A549 (cell line): ENCODE measurements around the gene IQSEC3. TPM values are rescaled to one million over a fixed set of nuclear protein-coding genes. Genes with fewer than 3 reads are reported as not detected.
A peak's percentile ranks its signal among the peaks of the same experiment; 100 is the strongest.

Source experiments
- ATAC-seq, 2 experiments: fragments of 200-7000 bp in 1 of 2; fragments of >200 bp in 1 of 2; cut with Nextera tagmentation in 1 of 2; cut with Tn5 transposase in 1 of 2; 3 replicates each; pipeline versions ENCODE4 v1.8.0 to v1.9.1; 2018 to 2020; ENCODE audit warnings: mild to moderate bottlenecking in 1 of 2, moderate library complexity in 1 of 2
- CTCF ChIA-PET: fragments of 300-600 bp; sonication (Branson Sonifier 250); formaldehyde crosslinking; extraction: SDS; loops from one replicate; lab custom pipeline; 2021; ENCODE audit warnings: antibody characterized with exemption, inconsistent platforms; lab: Yijun Ruan, JAX
- POLR2A ChIA-PET: fragments of 350-600 bp; formaldehyde crosslinking; extraction: SDS; loops from one replicate; lab custom pipeline; 2021; ENCODE audit warnings: antibody characterized with exemption, inconsistent platforms; lab: Yijun Ruan, JAX
- DNase-seq, 2 experiments: peaks; one replicate each; pipeline versions ENCODE4 v3.0.0 to v3.0.0-alpha.2; 2011 to 2016; ENCODE audit warnings: low read depth in 1 of 2, low spot score in 1 of 2
- FAIRE-seq: peaks from 2 replicates; lab custom pipeline; 2011; peaks lifted over from hg19 to GRCh38; lab: Jason Lieb, UNC
- H3K27ac ChIP-seq, 2 experiments: fragments of >200 bp; sonication (Bioruptor Twin); formaldehyde crosslinking; 3 replicates each; pipeline ENCODE4 v1.5.1; 2016 to 2017
- H3K4me1 ChIP-seq: fragments of >200 bp; sonication (Bioruptor Twin); formaldehyde crosslinking; 3 replicates; pipeline ENCODE4 v1.6.1; 2016
- H3K4me2 ChIP-seq: fragments of >200 bp; sonication (Bioruptor Twin); formaldehyde crosslinking; 3 replicates; pipeline ENCODE4 v1.6.1; 2016
- H3K4me3 ChIP-seq: fragments of >200 bp; sonication (Bioruptor Twin); formaldehyde crosslinking; 3 replicates; pipeline ENCODE4 v1.5.1; 2016
- H3K9me3 ChIP-seq: fragments of >200 bp; sonication (Bioruptor Twin); formaldehyde crosslinking; 3 replicates; pipeline ENCODE4 v1.6.1; 2016
- BHLHE40 ChIP-seq: IDR thresholded peaks from 2 replicates; pipeline ENCODE4 v1.6.1; 2012; ENCODE audit warnings: low read depth, low read length, inconsistent platforms
- CBX8 ChIP-seq: fragments of 200-600 bp; sonication (generic); IDR thresholded peaks from 2 replicates; pipeline ENCODE4 v1.6.1; 2016
- CTCF ChIP-seq: fragments of >200 bp; sonication (Bioruptor Twin); formaldehyde crosslinking; IDR thresholded peaks from 3 replicates; pipeline ENCODE4 v1.5.1; 2016
- ELK1 ChIP-seq: fragments of 150-350 bp; IDR thresholded peaks from 2 replicates; pipeline ENCODE4 v1.6.1; 2014; ENCODE audit warnings: low read depth, mild to moderate bottlenecking, low read length
- EP300 ChIP-seq, 2 experiments: fragments of >200 bp; sonication (Bioruptor Twin); formaldehyde crosslinking; IDR thresholded peaks; 2 replicates in 1 of 2; 3 replicates in 1 of 2; pipeline ENCODE4 v1.6.1; 2016 to 2017
- HES2 ChIP-seq: fragments of >200 bp; sonication (Bioruptor Twin); formaldehyde crosslinking; IDR thresholded peaks from 2 replicates; pipeline ENCODE4 v1.6.1; 2016
- HMGXB4 ChIP-seq: fragments of 250-450 bp; sonication (Bioruptor Pico); IDR thresholded peaks from 2 replicates; pipeline ENCODE4 v1.5.0; 2021; ENCODE audit warnings: mild to moderate bottlenecking, moderate library complexity, borderline replicate concordance
- MAFK ChIP-seq: fragments of 450-650 bp; IDR thresholded peaks from 2 replicates; pipeline ENCODE4 v1.6.1; 2014; ENCODE audit not compliant: partially characterized antibody
- MAX ChIP-seq: IDR thresholded peaks from 2 replicates; pipeline ENCODE4 v1.6.1; 2012
- MAZ ChIP-seq: fragments of 150-350 bp; IDR thresholded peaks from 2 replicates; pipeline ENCODE4 v1.6.1; 2014; ENCODE audit warnings: antibody characterized with exemption, low read depth, low read length, borderline replicate concordance
- NFE2L2 ChIP-seq: fragments of 150-350 bp; conservative IDR thresholded peaks from 2 replicates; pipeline ENCODE4 v1.6.1; 2014; ENCODE audit warnings: low read length
- PHF8 ChIP-seq: fragments of 200-600 bp; sonication (generic); IDR thresholded peaks from 2 replicates; pipeline ENCODE4 v1.6.1; 2016; ENCODE audit warnings: low read depth, mild to moderate bottlenecking, antibody characterized with exemption, moderate library complexity, borderline replicate concordance
- RAD21 ChIP-seq, 2 experiments: fragments of >200 bp in 1 of 2; sonication (Bioruptor Twin) in 1 of 2; formaldehyde crosslinking in 1 of 2; IDR thresholded peaks in 1 of 2; conservative IDR thresholded peaks in 1 of 2; 2 replicates in 1 of 2; 3 replicates in 1 of 2; pipeline ENCODE4 v1.6.1; 2012 to 2018; ENCODE audit warnings: inconsistent platforms in 1 of 2
- SMC3 ChIP-seq: fragments of >200 bp; sonication (Bioruptor Twin); formaldehyde crosslinking; IDR thresholded peaks from 3 replicates; pipeline ENCODE4 v1.6.1; 2018; ENCODE audit warnings: inconsistent platforms
- USF2 ChIP-seq: fragments of 450-650 bp; IDR thresholded peaks from 2 replicates; pipeline ENCODE4 v1.6.1; 2014; ENCODE audit warnings: antibody characterized with exemption
- ZC3H11A ChIP-seq: fragments of 450-650 bp; IDR thresholded peaks from 2 replicates; pipeline ENCODE4 v1.6.1; 2014; ENCODE audit warnings: antibody characterized with exemption, mild to moderate bottlenecking
- ZFP36 ChIP-seq: fragments of 450-650 bp; IDR thresholded peaks from 2 replicates; pipeline ENCODE4 v1.6.1; 2014; ENCODE audit warnings: borderline replicate concordance; ENCODE audit not compliant: partially characterized antibody
- ZSCAN20 ChIP-seq: fragments of 250-450 bp; sonication (Bioruptor Pico); IDR thresholded peaks from 2 replicates; pipeline ENCODE4 v1.8.0; 2022; ENCODE audit warnings: mild to moderate bottlenecking, moderate library complexity
- WGBS: methylation state at CpG from one replicate; pipeline ENCODE4 v1.1.6; 2017; ENCODE audit errors: missing lambda C conversion rate; 5-methylcytosine and 5-hydroxymethylcytosine counted together
- polyA plus RNA-seq, 4 experiments: library from polyadenylated mRNA; depleted of rRNA in 3 of 4; stranded (reverse); fragments of >200 nt; fragmentation: RNase III in 1 of 4; extraction: RNeasy Plus Mini Kit Qiagen cat#74134 plus additional on column Dnase treatment in 1 of 4; gene quantifications; 2 replicates in 3 of 4; 3 replicates in 1 of 4; pipeline ENCODE4 v1.2.3, GENCODE V29; 2011 to 2017

The IQSEC3 gene
- polyA plus RNA-seq, 2 of the 4 experiments (the other 2 are of a cell fraction) = not detected

- H3K4me3 ChIP-seq = no peak overlapping the region
- H3K9me3 ChIP-seq = no peaks in the 10 kb centered on the region
- H3K27ac ChIP-seq = peak overlapping the region in 1 of 2 experiments; percentile 60; a peak in 2 of 6 replicates
- peak overlapping the region; percentile 56 for H3K4me2 ChIP-seq
- CTCF ChIA-PET = interaction anchor here (0.7 to 3.1 kb wide), 21 partner anchors 8 to 327 kb away, joined by 3 to 20 read pairs (median 5); no protein-coding TSS in a partner anchor
- 48% methylated on average over 4 of the region's 17 CpGs for WGBS
- no peaks in the 10 kb centered on the region for H3K4me1 ChIP-seq
- DNase-seq = peak; percentile 84 to 88
- TF ChIP-seq SMC3 (peak; percentile 69), EP300 (IDR thresholded peaks at IDR 0.05) (no peak), CBX8 (no peak), BHLHE40 (0 out of 2 replicates have a peak, but pooled peaks have one; percentile 6), CTCF (peak; percentile 70), MAZ (0 out of 2 replicates have a peak, but pooled peaks have one; percentile 49), RAD21 (conservative IDR thresholded peaks at IDR 0.05 in 1 of 2, IDR thresholded peaks at IDR 0.05 in 1 of 2) (peak; percentile 76 to 79), MAX (0 out of 2 replicates have a peak, but pooled peaks have one; percentile 20), MAFK (no peak)
- peak; percentile 13 for FAIRE-seq
- POLR2A ChIA-PET = interaction anchor here (0.6 kb wide), 1 partner anchor 87 kb away, joined by 3 read pairs; no protein-coding TSS in a partner anchor
- ATAC-seq = peak; percentile 94 to 99
Observed at GRCh38 chr12:219891-220352, 153.4 kb downstream of the IQSEC3 start.

- DNase-seq (no peak), FAIRE-seq (no peak), ATAC-seq (no peak)
- 73% methylated on average over 6 of the region's 6 CpGs for WGBS
- Histone ChIP-seq H3K9me3 (no peaks in the 10 kb centered on the region), H3K4me1 (no peaks in the 10 kb centered on the region), H3K4me2 (peak overlapping the region; percentile 56; the same call in 2 of the 3 replicates), H3K4me3 (no peak overlapping the region), H3K27ac (peak overlapping the region in 1 of 2 experiments; percentile 60; a peak in 1 of 6 replicates)
- no peak for TF ChIP-seq PHF8
- TF ChIP-seq NFE2L2 = no peak
- no peak for TF ChIP-seq HMGXB4 (CRISPR knock-in tag)
- no peak for TF ChIP-seq RAD21 (conservative IDR thresholded peaks at IDR 0.05 in 1 of 2, IDR thresholded peaks at IDR 0.05 in 1 of 2)
- no peak for TF ChIP-seq ZC3H11A
- TF ChIP-seq ELK1 = no peak
- no peak for TF ChIP-seq USF2
- TF ChIP-seq HES2 = no peak
- no peak for TF ChIP-seq ZSCAN20 (CRISPR knock-in tag)
- TF ChIP-seq ZFP36 = no peak
- CTCF ChIA-PET = interaction anchor here (0.7 to 3.1 kb wide), 19 partner anchors 7 to 327 kb away, joined by 3 to 20 read pairs (median 4); no protein-coding TSS in a partner anchor
- POLR2A ChIA-PET = interaction anchor here (0.6 kb wide), 1 partner anchor 88 kb away, joined by 3 read pairs; no protein-coding TSS in a partner anchor
Observed at GRCh38 chr12:220491-220890, 153.9 kb downstream of the IQSEC3 start.
